ENCODE data around the gene PPP2R5C.

PPP2R5C gene

GRCh38 chr14:101912841-101913240 lies 151.3 kb downstream of the PPP2R5C start:
- no peak overlapping the region for H3K9ac ChIP-seq (ENCODE audit: low read depth, low read length)
- no peak for TF ChIP-seq EZH2 (IDR thresholded peaks at IDR 0.05; ENCODE audit: borderline replicate concordance, low read depth, low read length, severe bottlenecking)
- no peak for TF ChIP-seq CTCF (IDR thresholded peaks at IDR 0.05; ENCODE audit: borderline replicate concordance, extremely low read depth, low read length, poor library complexity, severe bottlenecking)
- no peak overlapping the region for H3K4me3 ChIP-seq (ENCODE audit: low read depth in 1 of 2, low read length in 2 of 2)
- ATAC-seq (ENCODE audit: insufficient read depth, low read depth) (no peak), DNase-seq (no peak)
- no peak overlapping the region for H2AFZ ChIP-seq (ENCODE audit: low read depth, low read length)
- no peak overlapping the region for H3K4me2 ChIP-seq (ENCODE audit: insufficient read depth, low read length)
- H3K9me3 ChIP-seq (ENCODE audit: insufficient read depth, low read length, severe bottlenecking): no peaks in the 10 kb centered on the region
- no peaks in the 10 kb centered on the region for H3K79me2 ChIP-seq (ENCODE audit: insufficient read depth, low read length)
- H4K20me1 ChIP-seq (ENCODE audit: insufficient read depth, low read length): peaks cover 11% of the 10 kb centered on the region; the same call in 1 of the 2 replicates
- H3K36me3 ChIP-seq (ENCODE audit: insufficient read depth, low read length): peaks cover 72% of the 10 kb centered on the region
- no peaks in the 10 kb centered on the region for H3K4me1 ChIP-seq (ENCODE audit: insufficient read depth, low read length)
- H3K27me3 ChIP-seq (ENCODE audit: insufficient read depth, low read length, poor library complexity): no peaks in the 10 kb centered on the region
- H3K27ac ChIP-seq (ENCODE audit: low read length): no peak overlapping the region

- Histone ChIP-seq H3K9ac (ENCODE audit: low read depth, low read length) (no peak overlapping the region), H3K27ac (ENCODE audit: low read length) (no peak overlapping the region), H3K36me3 (ENCODE audit: insufficient read depth, low read length) (peaks cover 65% of the 10 kb centered on the region), H3K9me3 (ENCODE audit: insufficient read depth, low read length, severe bottlenecking) (no peaks in the 10 kb centered on the region), H3K27me3 (ENCODE audit: insufficient read depth, low read length, poor library complexity) (no peaks in the 10 kb centered on the region), H4K20me1 (ENCODE audit: insufficient read depth, low read length) (peaks cover 11% of the 10 kb centered on the region; the same call in 1 of the 2 replicates), H3K4me2 (ENCODE audit: insufficient read depth, low read length) (no peak overlapping the region), H3K4me3 (ENCODE audit: low read depth in 1 of 2, low read length in 2 of 2) (no peak overlapping the region), H3K79me2 (ENCODE audit: insufficient read depth, low read length) (no peaks in the 10 kb centered on the region), H2AFZ (ENCODE audit: low read depth, low read length) (no peak overlapping the region), H3K4me1 (ENCODE audit: insufficient read depth, low read length) (no peaks in the 10 kb centered on the region)
- TF ChIP-seq EZH2 (IDR thresholded peaks at IDR 0.05; ENCODE audit: borderline replicate concordance, low read depth, low read length, severe bottlenecking) (no peak), CTCF (IDR thresholded peaks at IDR 0.05; ENCODE audit: borderline replicate concordance, extremely low read depth, low read length, poor library complexity, severe bottlenecking) (no peak)
- DNase-seq (no peak), ATAC-seq (ENCODE audit: insufficient read depth, low read depth) (no peak)
Observed at GRCh38 chr14:101914083-101914482, 152.6 kb downstream of the PPP2R5C start.

GRCh38 chr14:101915871-101916815 lies 154.6 kb downstream of the PPP2R5C start:
- Histone ChIP-seq H3K4me3 (ENCODE audit: low read depth in 1 of 2, low read length in 2 of 2) (no peak overlapping the region), H3K9me3 (ENCODE audit: insufficient read depth, low read length, severe bottlenecking) (no peaks in the 10 kb centered on the region), H4K20me1 (ENCODE audit: insufficient read depth, low read length) (0 out of 2 replicates have a peak, but pooled peaks cover 9% of the 10 kb centered on the region), H3K9ac (ENCODE audit: low read depth, low read length) (no peak overlapping the region), H3K79me2 (ENCODE audit: insufficient read depth, low read length) (no peaks in the 10 kb centered on the region), H3K27me3 (ENCODE audit: insufficient read depth, low read length, poor library complexity) (no peaks in the 10 kb centered on the region), H3K27ac (ENCODE audit: low read length) (no peak overlapping the region), H3K36me3 (ENCODE audit: insufficient read depth, low read length) (peaks cover 67% of the 10 kb centered on the region), H3K4me2 (ENCODE audit: insufficient read depth, low read length) (no peak overlapping the region), H2AFZ (ENCODE audit: low read depth, low read length) (no peak overlapping the region), H3K4me1 (ENCODE audit: insufficient read depth, low read length) (no peaks in the 10 kb centered on the region)
- DNase-seq (no peak), ATAC-seq (ENCODE audit: insufficient read depth, low read depth) (0 out of 3 replicates have a peak, but pooled peaks have one; percentile 29)
- TF ChIP-seq EZH2 (IDR thresholded peaks at IDR 0.05; ENCODE audit: borderline replicate concordance, low read depth, low read length, severe bottlenecking): no peak

GRCh38 chr14:101916816-101917412 lies 155.4 kb downstream of the PPP2R5C start:
- ATAC-seq (ENCODE audit: insufficient read depth, low read depth) (0 out of 3 replicates have a peak, but pooled peaks have one; percentile 29), DNase-seq (no peak)
- no peaks in the 10 kb centered on the region for H3K4me1 ChIP-seq (ENCODE audit: insufficient read depth, low read length)
- no peak overlapping the region for H3K4me2 ChIP-seq (ENCODE audit: insufficient read depth, low read length)
- no peak overlapping the region for H3K27ac ChIP-seq (ENCODE audit: low read length)
- no peak overlapping the region for H3K9ac ChIP-seq (ENCODE audit: low read depth, low read length)
- 0 out of 2 replicates have a peak, but pooled peaks cover 9% of the 10 kb centered on the region for H4K20me1 ChIP-seq (ENCODE audit: insufficient read depth, low read length)
- no peak for TF ChIP-seq CTCF (IDR thresholded peaks at IDR 0.05; ENCODE audit: borderline replicate concordance, extremely low read depth, low read length, poor library complexity, severe bottlenecking)
- no peak for TF ChIP-seq EZH2 (IDR thresholded peaks at IDR 0.05; ENCODE audit: borderline replicate concordance, low read depth, low read length, severe bottlenecking)
- H2AFZ ChIP-seq (ENCODE audit: low read depth, low read length): no peak overlapping the region
- no peak overlapping the region for H3K4me3 ChIP-seq (ENCODE audit: low read depth in 1 of 2, low read length in 2 of 2)
- H3K27me3 ChIP-seq (ENCODE audit: insufficient read depth, low read length, poor library complexity): no peaks in the 10 kb centered on the region
- H3K79me2 ChIP-seq (ENCODE audit: insufficient read depth, low read length): no peaks in the 10 kb centered on the region
- peaks cover 67% of the 10 kb centered on the region for H3K36me3 ChIP-seq (ENCODE audit: insufficient read depth, low read length)
- no peaks in the 10 kb centered on the region for H3K9me3 ChIP-seq (ENCODE audit: insufficient read depth, low read length, severe bottlenecking)

Data from DND-41 (cell line).